Mucosa of stomach (tissue), 1 donor: Measurements from ENCODE around the gene NUDT19.

Experiments used
- H3K27me3 ChIP-seq: one replicate; pipeline ENCODE4 v1.7.0; 2013; ENCODE audit warnings: mild to moderate bottlenecking, low read length; ENCODE audit not compliant: control insufficient read depth, insufficient read depth
- H3K36me3 ChIP-seq: one replicate; pipeline ENCODE4 v1.7.0; 2013; ENCODE audit warnings: low read length; ENCODE audit not compliant: control insufficient read depth, insufficient read depth
- H3K4me1 ChIP-seq: one replicate; pipeline ENCODE4 v1.7.0; 2013; ENCODE audit warnings: mild to moderate bottlenecking, low read length; ENCODE audit not compliant: control insufficient read depth, insufficient read depth
- H3K4me3 ChIP-seq: one replicate; pipeline ENCODE4 v1.7.0; 2013; ENCODE audit warnings: low read length
- H3K9ac ChIP-seq: one replicate; pipeline ENCODE4 v1.7.0; 2013; ENCODE audit warnings: mild to moderate bottlenecking, low read length, moderate library complexity
- H3K9me3 ChIP-seq: one replicate; pipeline ENCODE4 v1.7.0; 2013; ENCODE audit warnings: mild to moderate bottlenecking, low read length, moderate library complexity; ENCODE audit not compliant: control insufficient read depth
- donor health status: Pancreatic carcinoma.

NUDT19 gene

GRCh38 chr19:32658527-32658926 lies 33.1 kb upstream of the NUDT19 start:
- Histone ChIP-seq H3K4me3 (no peak overlapping the region), H3K4me1 (no peaks in the 10 kb centered on the region), H3K9ac (no peak overlapping the region), H3K36me3 (no peaks in the 10 kb centered on the region), H3K9me3 (no peaks in the 10 kb centered on the region), H3K27me3 (no peaks in the 10 kb centered on the region)

GRCh38 chr19:32661318-32661717 lies 30.3 kb upstream of the NUDT19 start:
- Histone ChIP-seq H3K9ac (no peak overlapping the region), H3K4me1 (no peaks in the 10 kb centered on the region), H3K27me3 (no peaks in the 10 kb centered on the region), H3K4me3 (no peak overlapping the region), H3K9me3 (no peaks in the 10 kb centered on the region), H3K36me3 (no peaks in the 10 kb centered on the region)

- no peaks in the 10 kb centered on the region for H3K36me3 ChIP-seq
- H3K4me1 ChIP-seq: no peaks in the 10 kb centered on the region
- no peak overlapping the region for H3K4me3 ChIP-seq
- H3K9ac ChIP-seq: no peak overlapping the region
- H3K9me3 ChIP-seq: no peaks in the 10 kb centered on the region
- no peaks in the 10 kb centered on the region for H3K27me3 ChIP-seq
These were observed 29.4 kb upstream of the NUDT19 start for GRCh38 chr19:32662186-32662585.

- Histone ChIP-seq H3K9ac (no peak overlapping the region), H3K9me3 (no peaks in the 10 kb centered on the region)
These were observed 25.5 kb upstream of the NUDT19 start for GRCh38 chr19:32666084-32666483.

GRCh38 chr19:32669310-32669709 lies 22.3 kb upstream of the NUDT19 start:
- Histone ChIP-seq H3K4me3 (no peak overlapping the region), H3K9me3 (no peaks in the 10 kb centered on the region), H3K9ac (no peak overlapping the region), H3K4me1 (peaks cover 20% of the 10 kb centered on the region), H3K36me3 (no peaks in the 10 kb centered on the region), H3K27me3 (peaks cover 3% of the 10 kb centered on the region)

More at GRCh38 chr19:32666084-32666483, 25.5 kb upstream of the NUDT19 start:
- Histone ChIP-seq H3K36me3 (no peaks in the 10 kb centered on the region), H3K4me3 (no peak overlapping the region), H3K4me1 (peaks cover 12% of the 10 kb centered on the region), H3K27me3 (no peaks in the 10 kb centered on the region)

- peaks cover 33% of the 10 kb centered on the region for H3K4me1 ChIP-seq
- no peak overlapping the region for H3K4me3 ChIP-seq
- no peak overlapping the region for H3K9ac ChIP-seq
- H3K36me3 ChIP-seq: no peaks in the 10 kb centered on the region
- peaks cover 20% of the 10 kb centered on the region for H3K27me3 ChIP-seq
- H3K9me3 ChIP-seq: no peaks in the 10 kb centered on the region
These were observed 19.6 kb upstream of the NUDT19 start for GRCh38 chr19:32671883-32672593.

- H3K9ac ChIP-seq: no peak overlapping the region
- peaks cover 28% of the 10 kb centered on the region for H3K27me3 ChIP-seq
- H3K9me3 ChIP-seq: no peaks in the 10 kb centered on the region
- peaks cover 33% of the 10 kb centered on the region for H3K4me1 ChIP-seq
- no peak overlapping the region for H3K4me3 ChIP-seq
- H3K36me3 ChIP-seq: no peaks in the 10 kb centered on the region
These were observed 18.8 kb upstream of the NUDT19 start for GRCh38 chr19:32672841-32673240.

- Histone ChIP-seq H3K4me1 (peaks cover 33% of the 10 kb centered on the region), H3K27me3 (peaks cover 31% of the 10 kb centered on the region), H3K9ac (no peak overlapping the region), H3K4me3 (no peak overlapping the region), H3K9me3 (no peaks in the 10 kb centered on the region), H3K36me3 (no peaks in the 10 kb centered on the region)
These were observed 18.0 kb upstream of the NUDT19 start for GRCh38 chr19:32673573-32673972.

GRCh38 chr19:32674153-32674930 lies 17.3 kb upstream of the NUDT19 start:
- peak overlapping the region; percentile 65 for H3K9ac ChIP-seq
- H3K4me1 ChIP-seq: peaks cover 32% of the 10 kb centered on the region
- H3K9me3 ChIP-seq: no peaks in the 10 kb centered on the region

GRCh38 chr19:32674931-32675719 lies 16.5 kb upstream of the NUDT19 start, which contains the start of gene ANKRD27:
Gene ANKRD27 (minus strand): TSS chr19:32675180. CDS start chr19:32659015, 16,165 bp downstream.
- H3K4me3 ChIP-seq: peak within 1 kb of the TSS; percentile 77
- H3K4me1 ChIP-seq: peaks cover 24% of the 10 kb centered on the region
- peaks cover 39% of the 10 kb centered on the region for H3K27me3 ChIP-seq
- H3K9me3 ChIP-seq: no peaks in the 10 kb centered on the region
- H3K9ac ChIP-seq: peak within 1 kb of the TSS; percentile 65
- no peaks in the 10 kb centered on the region for H3K36me3 ChIP-seq

More at GRCh38 chr19:32674153-32674930, 17.3 kb upstream of the NUDT19 start:
- Histone ChIP-seq H3K36me3 (no peaks in the 10 kb centered on the region), H3K27me3 (peaks cover 34% of the 10 kb centered on the region), H3K4me3 (peak overlapping the region; percentile 77)

- Histone ChIP-seq H3K4me3 (peak within 1 kb of the TSS; percentile 77), H3K9ac (peak within 1 kb of the TSS; percentile 65), H3K36me3 (no peaks in the 10 kb centered on the region), H3K4me1 (peaks cover 21% of the 10 kb centered on the region), H3K9me3 (no peaks in the 10 kb centered on the region), H3K27me3 (peaks cover 39% of the 10 kb centered on the region)
These were observed 15.9 kb upstream of the NUDT19 start, which contains the start of gene RGS9BP for GRCh38 chr19:32675720-32676185. Gene RGS9BP (plus strand): TSS chr19:32675848. CDS start chr19:32676264, 416 bp downstream.
